A549 (cell line): ENCODE results near the gene PADI2. TPM values are rescaled to one million over a fixed set of nuclear protein-coding genes. Genes with fewer than 3 reads are reported as not detected.

Source experiments
- ATAC-seq, 2 experiments: fragments of 200-7000 bp in 1 of 2; fragments of >200 bp in 1 of 2; cut with Nextera tagmentation in 1 of 2; cut with Tn5 transposase in 1 of 2; 3 replicates each; pipeline versions ENCODE4 v1.8.0 to v1.9.1; 2018 to 2020; ENCODE audit warnings: mild to moderate bottlenecking in 1 of 2, moderate library complexity in 1 of 2
- CTCF ChIA-PET: fragments of 300-600 bp; sonication (Branson Sonifier 250); formaldehyde crosslinking; extraction: SDS; loops from one replicate; lab custom pipeline; 2021; ENCODE audit warnings: antibody characterized with exemption, inconsistent platforms; lab: Yijun Ruan, JAX
- POLR2A ChIA-PET: fragments of 350-600 bp; formaldehyde crosslinking; extraction: SDS; loops from one replicate; lab custom pipeline; 2021; ENCODE audit warnings: antibody characterized with exemption, inconsistent platforms; lab: Yijun Ruan, JAX
- DNase-seq, 2 experiments: peaks; one replicate each; pipeline versions ENCODE4 v3.0.0 to v3.0.0-alpha.2; 2011 to 2016; ENCODE audit warnings: low read depth in 1 of 2, low spot score in 1 of 2
- FAIRE-seq: peaks from 2 replicates; lab custom pipeline; 2011; peaks lifted over from hg19 to GRCh38; lab: Jason Lieb, UNC
- H3K27ac ChIP-seq, 2 experiments: fragments of >200 bp; sonication (Bioruptor Twin); formaldehyde crosslinking; 3 replicates each; pipeline ENCODE4 v1.5.1; 2016 to 2017
- H3K4me1 ChIP-seq: fragments of >200 bp; sonication (Bioruptor Twin); formaldehyde crosslinking; 3 replicates; pipeline ENCODE4 v1.6.1; 2016
- H3K4me2 ChIP-seq: fragments of >200 bp; sonication (Bioruptor Twin); formaldehyde crosslinking; 3 replicates; pipeline ENCODE4 v1.6.1; 2016
- H3K4me3 ChIP-seq: fragments of >200 bp; sonication (Bioruptor Twin); formaldehyde crosslinking; 3 replicates; pipeline ENCODE4 v1.5.1; 2016
- H3K9me3 ChIP-seq: fragments of >200 bp; sonication (Bioruptor Twin); formaldehyde crosslinking; 3 replicates; pipeline ENCODE4 v1.6.1; 2016
- ATOH8 ChIP-seq: fragments of 250-450 bp; sonication (Bioruptor Pico); IDR thresholded peaks from 2 replicates; pipeline ENCODE4 v1.5.0; 2020; ENCODE audit warnings: low read depth, mild to moderate bottlenecking, moderate library complexity
- CHD2 ChIP-seq: fragments of 150-350 bp; IDR thresholded peaks from 2 replicates; pipeline ENCODE4 v1.6.1; 2014; ENCODE audit warnings: low read length; ENCODE audit not compliant: partially characterized antibody
- CHD4 ChIP-seq: fragments of 200-600 bp; sonication (generic); IDR thresholded peaks from 2 replicates; pipeline ENCODE4 v1.6.1; 2016; ENCODE audit warnings: antibody characterized with exemption, mild to moderate bottlenecking, borderline replicate concordance
- CTCF ChIP-seq: fragments of >200 bp; sonication (Bioruptor Twin); formaldehyde crosslinking; IDR thresholded peaks from 3 replicates; pipeline ENCODE4 v1.5.1; 2016
- GATA3 ChIP-seq: IDR thresholded peaks from 2 replicates; pipeline ENCODE4 v1.6.1; 2012; ENCODE audit warnings: borderline replicate concordance
- JUN ChIP-seq, 2 experiments: fragments of >200 bp; sonication (Bioruptor Twin); formaldehyde crosslinking; IDR thresholded peaks; 2 replicates in 1 of 2; 3 replicates in 1 of 2; pipeline ENCODE4 v1.6.1; 2016 to 2017
- KDM1A ChIP-seq: fragments of 200-600 bp; sonication (generic); IDR thresholded peaks from 2 replicates; pipeline ENCODE4 v1.6.1; 2016; ENCODE audit warnings: low read depth, mild to moderate bottlenecking
- KDM5A ChIP-seq: fragments of 200-600 bp; sonication (generic); IDR thresholded peaks from 2 replicates; pipeline ENCODE4 v1.6.1; 2016; ENCODE audit warnings: antibody characterized with exemption, mild to moderate bottlenecking
- NFE2L2 ChIP-seq: fragments of 150-350 bp; conservative IDR thresholded peaks from 2 replicates; pipeline ENCODE4 v1.6.1; 2014; ENCODE audit warnings: low read length
- NPAS2 ChIP-seq: fragments of 250-450 bp; sonication (Bioruptor Pico); IDR thresholded peaks from 2 replicates; pipeline ENCODE4 v1.8.0; 2022; ENCODE audit warnings: mild to moderate bottlenecking, moderate library complexity, borderline replicate concordance
- REST ChIP-seq: fragments of 200-600 bp; sonication (generic); IDR thresholded peaks from 2 replicates; pipeline ENCODE4 v1.6.1; 2016; ENCODE audit warnings: antibody characterized with exemption, mild to moderate bottlenecking, moderate library complexity
- SMC3 ChIP-seq: fragments of >200 bp; sonication (Bioruptor Twin); formaldehyde crosslinking; IDR thresholded peaks from 3 replicates; pipeline ENCODE4 v1.6.1; 2018; ENCODE audit warnings: inconsistent platforms
- WGBS: methylation state at CpG from one replicate; pipeline ENCODE4 v1.1.6; 2017; ENCODE audit errors: missing lambda C conversion rate; 5-methylcytosine and 5-hydroxymethylcytosine counted together
- polyA plus RNA-seq, 4 experiments: library from polyadenylated mRNA; depleted of rRNA in 3 of 4; stranded (reverse); fragments of >200 nt; fragmentation: RNase III in 1 of 4; extraction: RNeasy Plus Mini Kit Qiagen cat#74134 plus additional on column Dnase treatment in 1 of 4; gene quantifications; 2 replicates in 3 of 4; 3 replicates in 1 of 4; pipeline ENCODE4 v1.2.3, GENCODE V29; 2011 to 2017
- TF ChIP-seq, protein P1 (sequence below): fragments of 150-350 bp; IDR thresholded peaks from 2 replicates; pipeline ENCODE4 v1.6.1; 2014; ENCODE audit warnings: low read depth, mild to moderate bottlenecking, low read length
- TF ChIP-seq, protein P2 (sequence below): IDR thresholded peaks from 2 replicates; pipeline ENCODE4 v1.6.1; 2012
- TF ChIP-seq, protein P3 (sequence below): IDR thresholded peaks from 2 replicates; pipeline ENCODE4 v1.6.1; 2012; ENCODE audit warnings: low read depth, borderline replicate concordance
- TF ChIP-seq, protein P4 (sequence below): fragments of 450-650 bp; IDR thresholded peaks from 2 replicates; pipeline ENCODE4 v1.6.1; 2014; ENCODE audit warnings: antibody characterized with exemption

Gene PADI2
- polyA plus RNA-seq, 2 of the 4 experiments (the other 2 are of a cell fraction), result 1.1 to 1.3 TPM

DNA sequence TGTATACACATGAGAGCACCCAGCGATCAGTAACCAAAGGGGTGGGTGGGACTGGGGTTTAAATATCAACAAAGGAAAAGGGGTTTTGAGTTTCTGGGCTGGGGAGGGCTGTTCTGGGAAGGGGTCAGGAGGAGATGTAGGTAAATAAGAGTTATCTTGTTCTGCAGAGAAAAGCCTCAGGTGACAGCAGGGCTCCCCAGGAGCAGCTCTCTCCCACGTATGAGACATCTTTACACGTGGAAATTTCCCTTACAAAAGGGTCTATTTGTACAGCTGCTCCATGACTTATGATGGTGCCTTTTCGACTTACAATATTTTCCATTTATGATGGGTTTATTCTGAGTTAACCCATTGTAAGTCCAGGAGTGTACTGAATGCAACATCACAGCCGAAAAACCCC lies 16.3 kb upstream of the PADI2 start (continued):
- TF ChIP-seq CTCF (no peak), CHD4 (no peak), GATA3 (no peak)
- TF ChIP-seq, protein P1, sequence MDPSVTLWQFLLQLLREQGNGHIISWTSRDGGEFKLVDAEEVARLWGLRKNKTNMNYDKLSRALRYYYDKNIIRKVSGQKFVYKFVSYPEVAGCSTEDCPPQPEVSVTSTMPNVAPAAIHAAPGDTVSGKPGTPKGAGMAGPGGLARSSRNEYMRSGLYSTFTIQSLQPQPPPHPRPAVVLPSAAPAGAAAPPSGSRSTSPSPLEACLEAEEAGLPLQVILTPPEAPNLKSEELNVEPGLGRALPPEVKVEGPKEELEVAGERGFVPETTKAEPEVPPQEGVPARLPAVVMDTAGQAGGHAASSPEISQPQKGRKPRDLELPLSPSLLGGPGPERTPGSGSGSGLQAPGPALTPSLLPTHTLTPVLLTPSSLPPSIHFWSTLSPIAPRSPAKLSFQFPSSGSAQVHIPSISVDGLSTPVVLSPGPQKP, result no peak
- TF ChIP-seq, protein P2, sequence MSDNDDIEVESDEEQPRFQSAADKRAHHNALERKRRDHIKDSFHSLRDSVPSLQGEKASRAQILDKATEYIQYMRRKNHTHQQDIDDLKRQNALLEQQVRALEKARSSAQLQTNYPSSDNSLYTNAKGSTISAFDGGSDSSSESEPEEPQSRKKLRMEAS, result no peak
- TF ChIP-seq, protein P3, sequence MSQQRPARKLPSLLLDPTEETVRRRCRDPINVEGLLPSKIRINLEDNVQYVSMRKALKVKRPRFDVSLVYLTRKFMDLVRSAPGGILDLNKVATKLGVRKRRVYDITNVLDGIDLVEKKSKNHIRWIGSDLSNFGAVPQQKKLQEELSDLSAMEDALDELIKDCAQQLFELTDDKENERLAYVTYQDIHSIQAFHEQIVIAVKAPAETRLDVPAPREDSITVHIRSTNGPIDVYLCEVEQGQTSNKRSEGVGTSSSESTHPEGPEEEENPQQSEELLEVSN, result no peak

- DNase-seq (no peak), ATAC-seq (no peak), FAIRE-seq (no peak)
- Histone ChIP-seq H3K27ac (peak overlapping the region; percentile 37 to 81; a peak in 5 of 6 replicates), H3K9me3 (no peaks in the 10 kb centered on the region), H3K4me2 (peak overlapping the region; percentile 52; the same call in 2 of the 3 replicates), H3K4me3 (no peak overlapping the region), H3K4me1 (peaks cover 13% of the 10 kb centered on the region)
- WGBS, result 94% methylated on average over 7 of the region's 7 CpGs
- POLR2A ChIA-PET, result no interaction called here
- CTCF ChIA-PET, result interaction anchor here (5.6 kb wide), 1 partner anchor 9 kb away, joined by 33 read pairs; no protein-coding TSS in a partner anchor
- no peak for TF ChIP-seq SMC3
- no peak for TF ChIP-seq KDM5A
- TF ChIP-seq, protein P1, result no peak
- no peak for TF ChIP-seq NFE2L2
- TF ChIP-seq ATOH8 (CRISPR knock-in tag), result no peak
- TF ChIP-seq, protein P4, sequence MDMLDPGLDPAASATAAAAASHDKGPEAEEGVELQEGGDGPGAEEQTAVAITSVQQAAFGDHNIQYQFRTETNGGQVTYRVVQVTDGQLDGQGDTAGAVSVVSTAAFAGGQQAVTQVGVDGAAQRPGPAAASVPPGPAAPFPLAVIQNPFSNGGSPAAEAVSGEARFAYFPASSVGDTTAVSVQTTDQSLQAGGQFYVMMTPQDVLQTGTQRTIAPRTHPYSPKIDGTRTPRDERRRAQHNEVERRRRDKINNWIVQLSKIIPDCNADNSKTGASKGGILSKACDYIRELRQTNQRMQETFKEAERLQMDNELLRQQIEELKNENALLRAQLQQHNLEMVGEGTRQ, result no peak
- no peak for TF ChIP-seq KDM1A
- no peak for TF ChIP-seq CHD2
- no peak for TF ChIP-seq JUN (IDR thresholded peaks at IDR 0.05)
- no peak for TF ChIP-seq NPAS2
- no peak for TF ChIP-seq CHD4
- no peak for TF ChIP-seq REST
- TF ChIP-seq, all 56 proteins: peak for 0
Observed at GRCh38 chr1:17134724-17135123, 15.5 kb upstream of the PADI2 start.
